Activated CD8-positive, alpha-beta memory T cell treated with anti-CD3 and anti-CD28 coated beads for 1 hour (primary cell): ENCODE data around the gene TMEM131L.
A peak's percentile ranks its signal among the peaks of the same experiment; 100 is the strongest.
"Not testable (repeated sequence)": the region's sequence is repeated elsewhere in the genome, so short reads cannot be mapped to it uniquely, and the experiment has no call there.

Source experiments
- DNase-seq, 2 donors: peaks; one replicate each; pipeline ENCODE4 v3.0.0-alpha.2; 2020; ENCODE audit warnings: low read depth in 1 of 2; ENCODE audit errors: extremely low read depth in 1 of 2

Gene TMEM131L

DNA sequence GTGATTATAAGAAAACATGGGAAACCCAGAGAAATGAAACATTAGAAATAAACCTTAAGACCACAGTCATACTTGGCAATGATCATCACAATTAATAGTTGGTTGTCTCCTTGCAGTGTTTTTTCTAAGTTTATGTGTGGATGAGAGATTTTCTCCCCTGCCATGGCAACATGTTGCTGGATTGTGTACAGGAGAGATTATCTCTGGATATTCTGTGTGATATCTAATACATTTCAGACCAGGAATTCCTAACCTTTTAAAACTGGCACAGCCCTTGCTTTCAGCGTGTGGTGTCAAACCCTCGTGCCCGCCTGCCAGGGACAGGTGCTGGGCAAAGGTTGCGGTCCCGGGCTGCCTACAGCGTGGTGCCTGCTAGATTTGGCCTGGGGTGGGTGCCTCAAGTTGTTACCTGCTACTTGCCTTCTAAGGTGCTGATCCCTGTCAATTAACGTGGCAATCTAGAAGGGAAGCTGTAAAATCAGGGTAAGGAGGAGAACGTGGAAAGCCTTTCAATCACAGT, 100.5 kb downstream of the TMEM131L start:
- DNase-seq: no peak

GRCh38 chr4:153567660-153568059, 101.5 kb downstream of the TMEM131L start:
- not testable (repeated sequence) for DNase-seq

DNA sequence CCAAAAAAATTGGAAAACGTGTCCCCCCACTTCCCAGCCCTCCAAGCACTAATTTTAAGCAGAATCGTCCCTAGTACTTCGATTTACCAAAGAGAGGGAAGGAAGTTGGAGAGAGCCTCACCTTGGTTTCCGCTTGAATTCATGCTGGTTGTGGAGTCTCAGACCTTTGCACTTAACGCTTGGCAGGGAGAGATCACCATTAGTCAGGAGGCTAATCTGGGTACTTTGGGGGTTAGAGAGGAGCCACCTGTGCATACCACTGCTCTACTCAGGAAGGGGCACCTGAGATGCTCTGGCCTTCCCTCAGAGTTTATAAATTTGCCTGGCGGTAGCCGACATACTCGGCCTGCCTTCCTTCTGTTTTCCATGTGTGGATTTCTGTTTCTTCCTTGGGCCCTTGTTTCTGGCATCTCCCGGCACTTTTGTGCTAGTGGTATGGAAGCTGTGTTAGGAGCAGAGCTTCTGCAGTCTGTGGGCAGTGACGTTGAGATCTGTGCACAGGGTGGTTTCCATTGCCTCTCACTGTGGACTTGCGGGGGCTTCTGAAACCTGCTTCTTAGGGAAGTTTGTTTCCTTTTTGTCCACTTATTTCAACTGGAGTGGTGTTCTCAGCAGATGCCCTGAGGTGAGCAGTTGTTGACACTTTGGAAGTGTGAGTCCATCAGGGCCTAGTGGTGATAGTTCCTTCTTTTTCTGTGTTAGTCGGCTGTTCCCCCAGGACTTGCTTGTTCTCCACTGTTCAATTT, 104.2 kb downstream of the TMEM131L start:
- no peak for DNase-seq

- DNase-seq: no peak
Observed at GRCh38 chr4:153571006-153571545, 104.9 kb downstream of the TMEM131L start.

- DNase-seq: no peak
Observed at GRCh38 chr4:153572609-153573008, 106.4 kb downstream of the TMEM131L start.

- no peak for DNase-seq
Observed at GRCh38 chr4:153573221-153573620, 107.1 kb downstream of the TMEM131L start.

GRCh38 chr4:153573881-153574802, 108.0 kb downstream of the TMEM131L start:
- DNase-seq: peak in 1 of 2 donors; percentile 43

GRCh38 chr4:153576443-153576774, 110.2 kb downstream of the TMEM131L start:
- no peak for DNase-seq

DNA sequence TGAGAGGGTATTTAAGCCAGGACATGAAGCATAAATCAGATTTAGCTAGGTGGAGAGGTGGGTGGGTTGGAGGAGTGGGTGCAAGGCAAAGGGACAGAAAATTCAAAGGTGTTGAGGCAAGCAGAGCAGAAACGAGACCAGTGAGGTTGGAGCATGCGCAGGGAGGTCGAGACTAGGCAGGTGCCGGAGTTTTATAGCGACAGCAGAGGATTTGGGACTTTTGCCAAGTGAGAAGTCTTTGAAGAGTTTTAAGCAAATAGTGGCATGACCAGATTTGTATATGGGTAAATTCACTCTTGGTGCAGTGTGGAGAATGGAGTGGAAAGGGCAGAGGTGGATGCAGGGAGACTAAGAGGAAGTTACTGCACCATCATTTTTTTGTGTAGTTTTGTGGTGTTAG, 110.9 kb downstream of the TMEM131L start:
- DNase-seq: no peak

- DNase-seq: no peak
Observed at GRCh38 chr4:153579410-153579809, 113.2 kb downstream of the TMEM131L start.

DNA sequence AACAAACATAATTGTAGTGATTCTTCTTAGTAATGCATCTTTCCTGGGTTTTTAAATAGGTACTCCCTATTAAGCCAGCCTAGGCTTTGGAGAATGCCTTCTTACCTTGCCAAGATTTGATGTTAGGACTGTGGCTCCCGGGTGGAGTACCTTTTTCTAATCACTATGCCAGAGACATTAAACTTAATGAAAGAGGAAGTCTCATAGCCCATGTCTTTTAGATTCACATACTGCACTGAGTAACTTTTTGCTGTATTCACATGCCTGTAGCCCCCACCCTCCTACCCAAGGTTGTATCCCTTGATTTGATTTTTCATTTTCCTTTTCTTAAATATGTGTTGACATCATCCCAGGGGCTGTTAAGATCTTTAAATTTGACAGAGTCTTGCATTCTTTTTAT, 113.7 kb downstream of the TMEM131L start:
- DNase-seq: no peak

GRCh38 chr4:153582954-153583702, 117.0 kb downstream of the TMEM131L start:
- no peak for DNase-seq

DNA sequence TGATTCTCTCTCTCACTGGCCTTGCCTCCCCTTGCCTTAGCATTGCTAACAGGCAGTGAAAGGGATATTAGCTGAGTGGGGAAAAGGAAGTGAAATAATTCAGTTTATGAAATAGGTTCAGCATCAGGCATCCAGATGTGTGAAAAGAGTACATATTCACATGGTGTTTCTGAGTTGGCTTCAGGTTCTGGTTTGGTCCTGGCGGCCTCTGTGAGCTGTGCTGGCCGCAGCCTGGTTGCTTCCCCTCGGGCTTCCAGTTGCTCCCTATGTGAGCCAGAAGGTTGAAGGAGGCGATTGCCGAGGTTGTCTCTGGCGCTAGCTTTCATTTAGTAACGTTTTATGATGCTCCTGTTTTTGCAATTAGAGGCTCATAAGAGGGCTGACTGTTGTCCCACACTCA, 118.9 kb downstream of the TMEM131L start:
- no peak for DNase-seq

DNA sequence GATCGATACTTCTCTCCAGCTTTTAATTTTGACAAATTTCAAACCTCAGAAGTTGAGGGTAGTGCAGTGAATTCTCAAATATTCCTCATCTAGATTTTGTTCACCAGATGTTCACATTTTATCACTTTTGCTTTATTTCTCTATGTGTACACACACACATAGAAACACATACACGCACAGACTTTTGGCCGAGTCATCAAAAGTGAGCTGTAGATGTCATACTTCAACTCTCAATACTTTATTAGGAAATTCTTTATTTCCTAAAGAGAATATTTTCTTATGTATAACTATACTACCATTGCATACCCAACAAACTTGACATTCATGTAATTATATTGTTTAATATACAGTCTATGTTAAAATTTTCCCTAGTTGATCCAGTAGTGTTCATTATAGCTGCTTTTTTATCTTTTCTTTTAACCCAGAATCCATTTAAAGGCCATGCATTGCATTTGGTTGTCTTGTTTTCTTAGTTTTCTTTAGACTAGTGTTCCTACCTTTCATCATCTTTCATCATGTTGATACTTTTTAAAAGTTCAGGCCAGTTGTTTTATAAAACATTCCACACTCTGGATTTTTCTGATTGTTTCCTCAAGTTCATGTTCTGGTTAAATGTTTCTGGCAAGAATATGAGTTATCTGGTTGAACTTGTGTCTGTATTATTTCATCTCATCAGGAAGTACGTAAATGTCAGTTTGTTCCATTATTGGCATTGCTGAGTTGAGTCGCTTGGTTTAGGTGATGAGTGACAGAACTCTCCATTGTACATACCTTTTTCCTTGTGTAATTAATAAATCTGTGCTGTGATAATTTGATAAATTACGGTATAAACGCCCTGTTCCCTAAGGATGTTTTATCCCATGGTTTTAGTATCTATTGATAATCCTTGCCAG, 123.8 kb downstream of the TMEM131L start:
- DNase-seq: no peak

GRCh38 chr4:153591441-153591840, 125.3 kb downstream of the TMEM131L start:
- DNase-seq: no peak

DNA sequence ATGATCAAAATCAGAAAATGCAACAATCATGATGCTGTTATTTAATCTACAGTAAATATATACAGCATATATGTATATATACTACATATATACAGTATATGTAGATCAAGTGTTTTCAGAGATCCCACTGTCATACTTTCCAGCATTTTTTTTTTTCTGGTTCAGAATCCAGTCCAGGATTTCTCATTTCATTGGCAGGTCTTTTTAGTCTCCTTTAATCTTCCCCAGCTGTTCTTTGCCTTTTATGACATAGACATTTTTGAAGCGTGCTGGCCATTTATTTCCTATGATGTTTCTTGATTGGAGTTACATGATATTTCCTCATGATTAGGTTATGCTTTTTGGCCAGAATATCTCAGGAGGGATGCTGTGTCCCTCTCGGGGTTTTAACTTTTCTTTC, 125.9 kb downstream of the TMEM131L start:
- no peak for DNase-seq

DNA sequence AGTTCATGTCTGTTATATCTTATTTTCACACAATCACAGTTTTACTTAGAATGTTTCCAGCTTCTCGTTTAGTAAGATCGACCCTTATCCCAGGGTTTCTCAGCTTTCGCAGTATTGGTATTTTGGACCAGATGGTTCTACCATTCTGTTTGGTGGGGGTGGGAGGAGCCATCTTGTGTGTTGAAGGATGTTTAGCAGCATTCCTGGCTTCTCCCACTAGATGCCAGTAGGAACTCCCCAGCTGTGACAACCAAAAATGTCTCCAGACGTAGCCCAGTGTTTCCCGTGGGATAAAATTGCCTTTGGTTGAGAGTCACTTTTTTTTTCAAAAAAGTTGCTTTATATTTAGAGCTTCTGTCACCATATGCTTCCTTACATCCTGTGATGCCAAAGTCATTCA, 127.0 kb downstream of the TMEM131L start:
- no peak for DNase-seq

- no peak for DNase-seq
Observed at GRCh38 chr4:153594210-153594609, 128.1 kb downstream of the TMEM131L start.

- no peak for DNase-seq
Observed at GRCh38 chr4:153595894-153596601, 129.9 kb downstream of the TMEM131L start.
